NCI-H510A treated with DMSO at 0.1 percent for 48 hours (cell line): Measurements from ENCODE around the gene CALCOCO2.
"Not testable (repeated sequence)": the region's sequence is repeated elsewhere in the genome, so short reads cannot be mapped to it uniquely, and the experiment has no call there.

Source experiments
- DNase-seq: peaks from one replicate; lab custom pipeline; 2025; lab: John Stamatoyannopoulos, UW

Gene CALCOCO2, protein sequence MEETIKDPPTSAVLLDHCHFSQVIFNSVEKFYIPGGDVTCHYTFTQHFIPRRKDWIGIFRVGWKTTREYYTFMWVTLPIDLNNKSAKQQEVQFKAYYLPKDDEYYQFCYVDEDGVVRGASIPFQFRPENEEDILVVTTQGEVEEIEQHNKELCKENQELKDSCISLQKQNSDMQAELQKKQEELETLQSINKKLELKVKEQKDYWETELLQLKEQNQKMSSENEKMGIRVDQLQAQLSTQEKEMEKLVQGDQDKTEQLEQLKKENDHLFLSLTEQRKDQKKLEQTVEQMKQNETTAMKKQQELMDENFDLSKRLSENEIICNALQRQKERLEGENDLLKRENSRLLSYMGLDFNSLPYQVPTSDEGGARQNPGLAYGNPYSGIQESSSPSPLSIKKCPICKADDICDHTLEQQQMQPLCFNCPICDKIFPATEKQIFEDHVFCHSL

DNA sequence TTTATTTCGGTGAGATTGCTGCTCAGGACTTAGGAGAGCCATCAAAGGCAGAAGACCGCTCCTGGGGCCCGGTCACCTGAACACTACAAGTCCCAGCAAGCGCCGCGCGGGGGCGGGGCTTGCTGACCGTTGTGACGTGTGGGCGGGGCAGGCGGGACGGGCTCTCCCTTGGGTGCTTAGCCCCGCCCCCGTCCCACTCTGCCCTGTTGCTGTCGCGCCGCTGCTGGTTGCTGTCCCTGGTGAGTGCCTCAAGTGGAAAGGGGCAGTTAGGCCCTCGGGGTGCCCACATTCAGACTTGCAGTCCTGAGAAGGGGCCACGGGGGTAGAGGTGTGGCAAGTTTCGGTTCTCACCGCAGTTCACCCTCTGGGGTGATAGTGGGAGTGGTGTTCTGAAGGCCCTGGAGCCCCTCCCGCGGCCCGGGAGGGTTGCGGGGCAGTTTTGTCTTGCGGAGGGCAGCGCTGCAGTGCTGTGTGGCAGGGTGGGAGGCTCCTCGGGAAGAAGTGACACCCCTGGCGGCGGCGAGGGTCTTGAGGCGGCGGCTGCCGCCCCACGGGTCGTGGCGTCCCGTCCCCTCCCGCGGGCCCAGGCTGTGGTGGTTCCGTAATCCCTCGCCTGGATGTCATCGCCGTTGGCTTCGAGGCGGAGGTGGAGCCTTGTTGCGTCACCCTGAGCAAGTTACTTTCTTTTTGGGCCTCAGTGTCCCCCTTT lies at the start of gene CALCOCO2:
CALCOCO2 (plus strand) TSS at position 196 of the 709 bp plus-strand sequence. CDS start 10,673 bp downstream, outside the sequence.
- DNase-seq, result peak; percentile 96

DNA sequence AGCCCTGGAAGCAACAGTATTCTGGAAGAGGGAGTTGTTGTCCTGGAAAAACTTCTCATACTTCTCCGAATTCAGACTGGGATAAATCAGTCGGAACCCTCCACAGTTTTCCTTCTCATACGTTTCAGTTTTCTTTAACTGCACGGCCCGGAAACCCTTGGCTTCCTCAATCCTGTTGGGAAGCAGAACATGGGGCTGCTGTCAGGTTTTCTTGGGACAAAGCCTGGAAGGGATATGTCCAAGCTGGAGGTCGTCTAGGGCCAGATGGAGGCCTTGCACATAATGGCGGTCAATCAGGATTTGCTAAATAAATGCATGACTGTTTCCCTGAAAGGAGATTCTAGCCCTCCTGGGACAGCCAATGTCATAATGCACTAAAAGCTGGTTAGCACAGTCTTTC lies 43.0 kb upstream of the CALCOCO2 start:
- DNase-seq, result no peak

DNA sequence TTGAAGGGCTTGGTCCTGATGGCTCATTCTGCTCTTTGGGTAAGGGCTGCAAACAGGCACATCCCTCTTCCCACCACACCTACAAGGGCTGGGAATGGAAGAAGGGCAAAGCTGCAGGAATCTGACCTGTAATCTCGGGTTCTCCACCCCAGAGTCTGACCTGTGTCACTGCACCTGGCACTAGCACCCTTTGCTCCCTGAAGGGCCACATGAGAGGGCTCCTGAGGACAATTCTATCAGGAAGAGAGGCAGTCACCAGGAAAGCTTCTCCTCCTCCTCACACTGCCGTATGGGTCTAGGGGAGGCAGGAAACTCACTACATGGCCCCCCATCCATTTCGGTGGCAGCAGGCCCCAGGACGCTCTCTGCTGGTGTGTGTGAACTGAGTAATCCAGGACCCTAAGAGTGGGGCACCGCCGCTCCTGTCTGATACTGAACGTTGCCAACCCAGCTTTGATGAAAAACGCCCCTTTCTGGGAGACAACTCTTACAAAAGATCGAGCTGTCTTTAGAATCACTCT lies 40.2 kb upstream of the CALCOCO2 start:
- no peak for DNase-seq

DNA sequence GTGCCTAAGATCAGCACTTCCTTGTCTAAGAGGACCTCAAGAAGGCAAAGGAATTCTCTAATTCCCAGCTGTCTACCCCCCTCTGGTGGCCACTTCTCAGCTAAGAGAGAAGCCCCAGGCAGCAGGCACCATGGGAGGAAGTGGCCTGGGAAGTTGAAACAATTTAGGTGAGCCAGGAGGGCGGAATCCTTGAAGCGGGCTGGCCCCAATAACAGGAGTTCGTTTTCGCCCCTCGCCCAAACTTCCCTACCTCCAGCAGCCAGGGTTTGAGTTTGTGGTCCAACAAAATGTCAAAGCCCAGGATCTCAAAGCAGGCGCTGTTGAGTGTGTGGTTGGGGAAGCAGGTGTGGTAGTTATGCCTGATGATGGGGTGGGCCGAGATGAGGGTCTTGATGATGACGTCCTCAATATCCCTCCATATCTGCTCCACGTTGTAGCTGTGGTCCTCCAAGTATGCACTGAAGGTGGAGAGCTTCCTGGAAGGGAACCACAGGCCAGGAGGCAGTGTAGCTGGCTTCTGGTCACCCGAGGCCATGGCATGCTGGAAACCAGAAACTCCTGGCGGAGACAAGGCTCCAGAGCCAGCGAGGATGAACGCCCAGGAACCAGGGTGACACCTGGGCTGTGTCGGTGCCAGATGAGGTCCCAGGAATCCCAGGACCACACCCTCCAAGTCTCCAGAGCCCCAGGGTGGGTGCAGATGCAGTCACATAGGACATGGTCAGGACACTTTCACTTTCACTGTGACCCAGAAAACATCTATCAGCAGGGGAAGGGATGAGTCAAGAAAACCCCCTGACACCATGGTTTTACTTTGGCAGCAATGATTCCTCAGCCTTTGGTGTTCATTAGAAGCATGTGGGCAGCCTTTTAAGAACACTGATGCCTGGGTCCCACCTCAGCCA lies 39.5 kb upstream of the CALCOCO2 start:
- DNase-seq, result peak; percentile 80

DNA sequence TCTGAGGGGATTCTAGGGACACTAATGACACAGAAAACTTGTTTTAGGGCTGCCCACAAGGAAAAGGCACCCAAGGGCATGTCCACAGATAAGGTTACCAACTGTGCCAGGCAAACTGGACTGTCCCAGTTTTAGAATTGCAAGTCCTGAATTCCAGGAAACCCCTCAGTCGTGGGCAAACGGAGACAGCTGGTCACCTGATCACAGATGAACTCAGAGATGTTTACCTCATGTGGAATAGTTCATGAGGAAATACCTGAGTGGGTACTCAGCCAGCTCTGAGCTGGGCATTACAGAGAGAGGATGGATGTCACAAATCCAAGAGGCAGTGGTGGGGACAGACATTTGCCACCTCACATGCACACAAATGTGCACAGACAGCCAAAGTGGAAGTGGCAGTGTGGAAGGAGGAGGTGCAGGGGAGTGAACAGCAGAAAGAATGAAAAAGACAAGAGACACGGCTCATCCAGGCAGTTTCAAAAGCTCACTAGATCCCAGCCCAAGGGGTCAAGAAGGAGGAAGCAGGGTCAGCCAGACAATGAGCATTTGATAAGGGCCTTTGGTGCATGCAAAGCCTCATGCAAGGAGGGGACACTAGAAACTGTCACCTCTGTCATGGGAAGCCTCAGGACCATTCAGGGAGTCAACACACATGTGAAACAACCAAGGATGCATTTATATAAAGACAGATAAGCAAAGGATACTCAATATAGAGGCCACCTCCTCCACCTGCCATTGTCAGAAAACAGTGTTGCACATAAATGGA lies 38.6 kb upstream of the CALCOCO2 start:
- no peak for DNase-seq

DNA sequence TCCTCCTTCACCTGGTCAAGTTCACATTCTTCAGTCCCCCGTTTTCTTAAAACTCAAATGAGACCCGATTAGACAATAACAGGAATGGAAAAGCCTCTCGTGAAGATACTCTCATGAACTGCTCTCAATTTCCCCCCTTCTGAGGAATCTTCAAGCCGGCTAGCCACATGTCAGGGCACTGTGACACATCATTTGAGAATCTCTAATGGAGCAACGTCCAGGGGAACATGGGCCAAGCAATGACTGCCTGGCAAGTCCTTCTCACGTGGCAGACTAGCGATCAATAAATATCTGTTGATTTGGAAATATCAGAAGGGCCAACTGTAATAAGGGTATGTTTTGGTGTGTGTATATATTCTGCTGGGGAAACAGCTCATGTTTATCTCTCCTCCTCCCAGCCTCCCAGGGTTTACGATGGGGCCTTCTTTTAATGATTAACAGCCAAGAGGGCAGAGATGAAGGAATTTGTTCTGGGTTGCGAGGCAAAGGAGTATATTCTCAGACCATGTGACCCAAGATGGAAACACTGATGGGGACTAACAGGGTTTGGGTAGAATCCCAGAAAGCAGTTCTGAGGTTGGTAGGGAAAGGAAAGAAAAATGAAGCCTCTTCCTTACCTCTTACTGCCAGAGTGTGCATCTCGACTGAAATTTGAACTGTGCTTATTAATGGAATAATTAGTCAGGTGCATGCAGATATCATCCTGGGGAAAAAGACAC lies 35.2 kb upstream of the CALCOCO2 start:
- DNase-seq, result no peak

DNA sequence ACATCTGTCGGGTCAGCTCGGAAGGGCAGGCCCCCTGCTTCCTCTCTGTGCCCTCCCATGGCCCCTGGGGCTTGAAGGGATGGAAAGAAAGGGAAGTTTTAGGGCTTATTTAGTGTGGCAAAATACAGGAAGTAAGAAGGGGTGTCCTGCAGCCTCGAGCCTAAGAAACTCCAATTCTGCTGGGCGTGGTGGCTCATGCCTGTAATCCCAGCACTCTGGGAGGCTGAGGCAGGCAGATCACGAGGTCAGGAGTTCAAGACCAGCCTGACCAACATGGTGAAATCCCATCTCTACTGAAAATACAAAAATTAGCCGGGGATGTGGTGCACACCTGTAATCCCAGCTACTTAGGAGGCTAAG lies 34.7 kb upstream of the CALCOCO2 start:
- DNase-seq, result not testable (repeated sequence)

DNA sequence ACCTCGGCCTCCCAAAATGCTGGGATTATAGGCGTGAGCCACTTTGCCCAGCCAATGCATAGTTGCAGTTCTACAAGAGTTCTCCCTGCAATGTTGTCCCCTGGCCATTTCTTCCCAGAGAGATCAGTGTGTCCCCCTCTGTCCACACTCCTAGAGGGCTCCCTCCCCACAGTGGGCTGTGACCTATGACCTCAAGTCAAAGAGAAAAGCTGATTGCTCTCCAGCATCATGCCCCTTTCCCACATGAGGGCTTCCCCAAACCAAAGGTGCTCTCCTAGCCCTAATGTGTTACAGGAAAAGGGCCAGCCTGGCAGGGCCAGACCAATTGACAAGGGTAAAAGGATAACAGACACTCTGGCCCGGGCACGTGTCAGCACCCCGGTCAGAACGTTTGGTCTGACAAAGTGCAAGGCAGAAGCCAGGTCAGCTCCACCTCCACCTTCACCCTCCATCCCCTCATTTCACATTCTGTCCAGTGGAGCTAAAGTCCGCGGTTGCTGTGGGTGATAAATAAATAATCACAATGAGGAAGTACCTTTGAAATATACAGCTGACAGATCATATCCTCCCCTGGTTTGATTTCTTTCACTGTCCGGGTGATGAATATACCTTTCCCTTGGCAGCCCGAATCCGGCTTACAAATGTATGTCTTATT lies 31.6 kb upstream of the CALCOCO2 start:
- DNase-seq, result no peak

DNA sequence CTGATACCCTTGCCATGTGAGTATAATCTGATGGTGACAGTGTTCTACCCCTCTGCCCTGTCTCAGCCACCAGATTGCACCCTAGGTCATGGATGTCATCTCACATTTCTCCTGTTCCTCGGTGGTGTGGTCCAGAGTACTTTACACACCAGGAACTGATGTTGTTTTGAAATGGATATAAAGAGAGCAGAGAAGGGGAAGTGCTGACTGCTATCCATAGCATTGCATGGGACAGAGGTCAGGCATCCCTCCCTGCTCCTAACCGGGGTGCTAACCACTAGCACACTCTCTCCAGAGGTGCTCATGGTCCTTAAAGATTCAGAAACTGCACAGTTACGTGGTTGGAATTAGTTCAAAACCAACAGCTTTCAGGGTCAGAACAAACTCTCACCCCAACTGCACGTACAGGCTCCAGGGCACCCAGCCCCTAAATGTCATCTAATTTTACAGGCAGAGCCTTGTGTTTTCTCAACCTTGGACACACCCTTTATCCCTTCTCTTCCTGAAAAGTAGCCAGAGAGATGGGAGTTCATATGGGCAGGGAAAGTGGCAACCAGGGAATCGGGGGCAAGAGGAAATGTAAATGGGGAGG lies 30.1 kb upstream of the CALCOCO2 start:
- DNase-seq, result no peak

DNA sequence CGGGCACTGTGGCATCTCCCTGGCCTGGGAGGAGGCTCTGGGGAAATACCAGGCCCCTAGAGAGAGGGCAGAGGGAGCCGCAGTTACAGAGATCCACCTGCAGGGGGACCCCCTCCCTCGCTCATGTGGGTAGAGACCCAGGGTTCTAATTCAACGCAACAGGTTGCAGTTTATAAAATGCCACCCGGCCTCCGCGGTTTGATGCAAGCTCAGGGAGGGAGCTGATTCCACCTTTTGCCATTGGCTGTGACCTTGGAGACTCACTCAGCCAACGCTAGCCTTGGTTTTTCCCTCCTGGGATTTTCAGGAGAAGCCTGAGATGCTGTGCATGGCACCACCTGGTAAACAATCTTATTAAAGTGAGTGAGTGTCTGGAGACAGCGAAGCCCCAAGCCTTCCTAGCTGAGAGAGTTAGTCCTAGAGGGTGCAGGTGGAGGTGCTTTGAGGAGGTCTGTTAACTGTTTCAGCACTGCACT lies 25.9 kb upstream of the CALCOCO2 start:
- DNase-seq, result peak; percentile 91

DNA sequence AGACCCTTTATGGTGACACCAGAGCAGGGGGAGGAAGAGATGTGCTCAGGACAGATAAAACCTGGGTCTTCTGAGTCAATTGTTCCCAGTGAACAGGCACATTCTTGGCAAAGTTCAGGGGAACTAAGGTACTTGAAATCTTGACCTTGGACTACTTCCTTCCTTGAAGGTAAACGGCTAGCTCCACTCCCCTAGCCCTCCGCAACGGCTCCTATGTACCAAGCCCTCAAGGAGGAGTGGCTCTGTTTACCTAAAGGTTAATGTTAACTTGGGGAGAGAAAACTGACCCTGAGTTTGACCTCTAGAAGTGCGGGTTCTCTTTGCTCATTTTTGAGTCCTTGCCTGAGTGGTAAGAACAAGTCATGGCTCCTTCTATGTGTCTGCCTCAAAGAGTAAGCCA lies 21.7 kb upstream of the CALCOCO2 start:
- no peak for DNase-seq

DNA sequence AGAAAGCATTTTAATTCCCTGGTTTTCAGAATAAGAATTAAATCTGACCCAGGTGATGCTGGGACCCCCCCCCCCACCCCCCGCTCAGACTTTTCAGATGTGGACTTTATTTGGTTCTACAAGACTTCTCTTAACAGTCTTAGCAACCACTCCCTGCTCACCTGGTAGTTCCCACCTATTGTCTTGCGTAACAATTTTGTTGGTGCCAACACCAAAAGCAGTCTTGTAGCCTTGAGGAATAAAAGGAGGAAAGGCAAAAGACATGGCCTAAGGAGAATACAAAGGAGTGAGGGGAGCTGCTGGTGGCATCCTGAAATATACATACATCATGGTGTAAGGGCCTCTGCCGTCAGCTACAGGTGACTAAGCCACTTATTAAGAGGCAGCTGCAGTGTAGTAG lies 18.8 kb upstream of the CALCOCO2 start:
- no peak for DNase-seq

DNA sequence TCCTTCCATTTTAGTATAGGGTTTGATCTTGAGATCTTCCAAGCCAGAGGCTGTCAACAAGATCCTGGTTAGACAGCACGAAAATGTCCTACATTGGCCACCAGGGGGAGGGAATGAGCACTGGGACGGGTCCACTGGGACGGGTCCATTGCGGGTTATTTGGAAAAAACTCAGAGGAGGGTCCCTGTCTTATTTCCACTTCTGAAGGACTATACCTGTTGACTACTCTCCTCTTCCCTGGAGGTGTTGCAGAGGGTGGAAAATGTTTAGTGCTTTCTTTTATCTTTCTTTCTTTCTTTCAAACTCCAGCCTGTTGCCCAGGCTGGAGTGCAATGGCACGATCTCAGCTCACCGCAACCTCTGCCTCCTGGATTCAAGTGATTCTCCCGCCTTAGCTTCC lies 16.3 kb upstream of the CALCOCO2 start:
- peak; percentile 46 for DNase-seq

DNA sequence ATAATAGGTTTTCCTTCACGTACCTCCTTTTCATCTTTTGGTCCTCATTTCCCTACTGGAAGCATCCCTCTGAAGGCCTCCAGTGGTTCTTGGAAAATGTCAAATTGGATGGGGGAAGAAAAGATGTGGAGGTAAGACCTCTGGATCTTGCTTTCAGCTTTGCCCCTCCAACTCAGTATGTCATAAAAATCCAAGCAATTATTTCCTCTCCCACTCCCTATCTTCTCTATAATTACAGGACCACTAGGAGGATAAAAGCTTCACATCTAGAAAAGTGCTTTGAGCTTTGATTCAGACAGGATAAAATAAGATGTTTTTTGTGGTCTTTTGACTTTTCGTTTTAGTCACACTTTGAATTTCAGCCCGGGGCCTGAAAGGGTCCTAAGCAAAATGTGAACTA lies 15.5 kb upstream of the CALCOCO2 start:
- DNase-seq, result no peak

DNA sequence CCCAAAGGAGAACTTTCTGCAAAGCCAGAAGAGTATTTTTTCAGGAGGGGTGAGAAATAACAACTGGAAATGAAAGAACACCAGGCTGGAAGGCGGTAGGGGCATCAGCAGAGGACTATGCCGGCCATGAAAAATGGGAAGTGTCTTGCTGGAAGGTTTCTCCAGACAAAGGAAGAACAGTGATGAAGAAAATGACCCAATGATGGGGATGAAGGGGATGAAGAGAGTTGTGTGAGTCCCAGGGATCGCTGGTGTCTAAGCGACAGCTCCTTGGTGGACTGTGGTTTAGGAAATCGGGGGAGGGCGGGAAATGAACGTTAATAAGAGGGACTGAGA lies 14.4 kb upstream of the CALCOCO2 start:
- peak; percentile 49 for DNase-seq

DNA sequence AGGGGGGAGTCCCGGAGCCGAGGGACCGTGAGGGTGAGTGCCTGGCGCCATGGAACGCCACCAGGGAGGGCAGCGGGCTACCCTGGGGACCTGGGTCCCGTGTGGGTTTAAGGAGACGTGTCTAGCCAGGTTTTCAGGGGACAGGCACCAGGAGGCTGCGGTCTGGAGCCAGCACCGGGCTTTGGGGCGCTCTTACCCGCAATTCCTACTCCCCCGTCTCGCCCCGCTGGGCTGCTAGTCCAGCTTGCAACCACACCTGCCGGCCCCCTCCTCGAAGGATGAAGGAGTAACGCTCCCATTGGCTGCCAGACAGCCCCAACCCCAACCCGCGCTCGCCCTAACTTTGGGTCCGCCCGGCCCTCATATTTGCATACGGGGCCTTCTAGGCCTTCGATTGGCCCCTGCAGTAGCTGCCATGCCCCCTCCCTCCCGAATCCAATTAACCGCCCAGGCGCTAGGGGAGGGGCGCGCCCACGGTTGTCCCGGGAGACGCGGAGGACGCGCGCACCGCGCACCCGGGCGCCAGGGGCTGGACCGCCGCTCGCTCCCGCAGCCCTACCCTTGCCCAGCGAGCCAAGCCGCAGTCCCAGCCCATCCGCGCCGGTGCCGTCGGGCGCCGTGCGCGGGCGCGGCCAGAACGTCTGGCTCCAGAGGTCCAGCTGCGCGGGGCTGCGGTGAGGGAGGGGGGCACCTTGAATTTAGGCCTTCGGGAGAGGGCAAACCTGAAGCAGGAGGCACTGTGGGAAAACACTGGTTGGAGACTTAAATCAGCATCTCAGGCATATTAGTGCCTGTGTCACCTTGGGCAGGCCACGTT lies 13.9 kb upstream of the CALCOCO2 start, which contains the start of gene TTLL6:
TTLL6 (minus strand) TSS at position 456 of the 817 bp plus-strand sequence; CDS start at position 299, 157 bp downstream.
- peak; percentile 99 for DNase-seq

DNA sequence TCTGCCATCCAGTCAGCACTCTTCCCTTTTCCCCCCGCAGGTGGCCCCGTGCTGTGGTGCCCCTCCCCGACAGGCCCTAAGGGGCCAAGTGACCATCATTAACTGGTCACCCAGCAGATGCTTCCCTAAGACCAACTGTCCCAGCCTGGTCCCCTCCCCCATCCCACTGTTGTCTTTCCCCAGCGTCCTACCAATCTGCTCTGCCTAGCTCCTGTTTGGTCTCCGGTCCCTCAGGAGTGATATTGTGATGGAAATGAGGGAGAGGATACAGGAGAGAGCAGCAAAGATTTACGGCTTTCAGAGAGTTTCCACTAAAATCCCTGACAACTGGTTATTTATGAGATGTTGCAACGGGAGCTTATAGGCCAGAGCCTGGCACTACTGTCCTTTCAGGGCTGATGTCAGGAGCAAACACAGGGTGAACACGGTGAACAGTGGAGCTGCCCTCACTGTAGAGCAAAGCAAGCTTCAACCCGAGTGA lies 12.4 kb upstream of the CALCOCO2 start:
- no peak for DNase-seq

DNA sequence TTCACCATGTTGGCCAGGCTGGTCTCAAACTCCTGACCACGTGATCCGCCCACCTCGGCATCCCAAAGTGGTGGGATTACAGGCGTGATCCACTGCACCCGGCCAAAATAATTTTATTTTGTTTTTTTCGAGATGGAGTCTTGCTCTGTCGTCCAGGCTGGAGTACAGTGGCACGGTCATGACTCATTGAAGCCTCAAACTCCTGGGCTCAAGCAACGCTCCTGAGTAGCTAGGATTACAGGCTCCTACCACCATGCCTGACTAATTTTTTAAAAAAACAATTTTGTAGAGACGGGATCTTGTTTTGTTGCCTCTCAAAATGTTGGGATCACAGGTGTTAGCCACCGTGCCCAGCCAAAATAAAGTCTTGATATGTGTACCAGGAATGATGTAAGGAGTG lies 11.4 kb upstream of the CALCOCO2 start:
- DNase-seq, result no peak

DNA sequence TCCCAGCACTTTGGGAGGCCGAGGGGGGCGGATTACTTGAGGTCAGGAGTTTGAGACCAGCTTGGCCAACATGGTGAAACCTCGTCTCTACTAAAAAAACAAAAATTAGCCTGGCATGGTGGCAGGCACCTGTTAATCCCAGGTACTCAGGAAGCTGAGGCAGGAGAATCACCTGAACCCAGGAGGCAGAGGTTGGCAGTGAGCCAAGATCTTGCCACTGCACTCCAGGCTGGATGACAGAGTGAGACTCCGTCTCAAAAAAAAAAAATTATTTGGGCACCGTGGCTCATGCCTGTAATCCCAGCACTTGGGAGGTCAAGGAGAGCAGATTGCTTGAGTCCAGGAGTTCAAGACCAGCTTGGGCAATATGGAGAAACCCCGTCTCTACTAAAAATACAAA lies 9.9 kb upstream of the CALCOCO2 start:
- peak; percentile 44 for DNase-seq
